Measurements from ENCODE around the gene HNRNPDL. TPM values are rescaled to one million over a fixed set of nuclear protein-coding genes. Genes with fewer than 3 reads are reported as not detected.

HNRNPDL gene
- total RNA-seq, 1 experiment from 2014 or later = 179 TPM

- Histone ChIP-seq H3F3A (ENCODE audit: insufficient read depth, low read depth) (no peaks in the 10 kb centered on the region), H3K27ac (no peak overlapping the region), H4K20me1 (ENCODE audit: insufficient read depth) (no peaks in the 10 kb centered on the region; the same call in 1 of the 2 replicates), H3K4me3 (no peak overlapping the region), H2AFZ (no peak overlapping the region), H3K36me3 (ENCODE audit: low read depth) (no peaks in the 10 kb centered on the region), H3K4me1 (replicated peaks; ENCODE audit: insufficient read depth) (no peaks in the 10 kb centered on the region), H3K9me2 (ENCODE audit: insufficient read depth) (no peaks in the 10 kb centered on the region), H3K9me3 (ENCODE audit: insufficient read depth, low read depth) (no peaks in the 10 kb centered on the region), H3K79me2 (ENCODE audit: low read depth) (peaks cover 91% of the 10 kb centered on the region), H3K27me3 (ENCODE audit: insufficient read depth, low read depth) (no peaks in the 10 kb centered on the region), H3K4me2 (no peak overlapping the region)
- BruUV-seq (replicated peaks) = no TSS peak
- TF ChIP-seq EZH2 (IDR thresholded peaks at IDR 0.05; ENCODE audit: low read depth) = no peak
- no peak for TF ChIP-seq CTCF (conservative IDR thresholded peaks at IDR 0.05)
- CTCF ChIA-PET = interaction anchor here (0.7 kb wide), 1 partner anchor 492 kb away, joined by 3 read pairs; no protein-coding TSS in a partner anchor
- DNase-seq = no peak
- intact Hi-C loops (cut with micrococcal nuclease; ENCODE audit: unreplicated experiment) = no loop called here
- POLR2A ChIA-PET (ENCODE audit: unreplicated experiment) = no interaction called here
These were observed 7.2 kb upstream of the HNRNPDL start for GRCh38 chr4:82437285-82438005.

GRCh38 chr4:82436780-82437179 lies 6.5 kb upstream of the HNRNPDL start:
- Histone ChIP-seq H3K79me2 (ENCODE audit: low read depth) (peaks cover 92% of the 10 kb centered on the region), H3K36me3 (ENCODE audit: low read depth) (no peaks in the 10 kb centered on the region), H3F3A (ENCODE audit: insufficient read depth, low read depth) (no peaks in the 10 kb centered on the region), H3K27me3 (ENCODE audit: insufficient read depth, low read depth) (no peaks in the 10 kb centered on the region), H3K9me2 (ENCODE audit: insufficient read depth) (no peaks in the 10 kb centered on the region), H3K4me1 (replicated peaks; ENCODE audit: insufficient read depth) (0 out of 2 replicates have a peak, but pooled peaks cover 6% of the 10 kb centered on the region), H3K4me3 (no peak overlapping the region), H3K9me3 (ENCODE audit: insufficient read depth, low read depth) (no peaks in the 10 kb centered on the region), H3K4me2 (no peak overlapping the region), H4K20me1 (ENCODE audit: insufficient read depth) (peaks cover 3% of the 10 kb centered on the region), H2AFZ (no peak overlapping the region), H3K27ac (no peak overlapping the region)
- no peak for DNase-seq
- no peak for TF ChIP-seq CTCF (conservative IDR thresholded peaks at IDR 0.05)
- no peak for TF ChIP-seq EZH2 (IDR thresholded peaks at IDR 0.05; ENCODE audit: low read depth)
- POLR2A ChIA-PET (ENCODE audit: unreplicated experiment) = no interaction called here
- no TSS peak for BruUV-seq (replicated peaks)
- intact Hi-C loops (cut with micrococcal nuclease; ENCODE audit: unreplicated experiment) = no loop called here
- CTCF ChIA-PET = no interaction called here

- Histone ChIP-seq H3K4me3 (no peak overlapping the region), H3K36me3 (ENCODE audit: low read depth) (no peaks in the 10 kb centered on the region), H3K9me2 (ENCODE audit: insufficient read depth) (no peaks in the 10 kb centered on the region), H2AFZ (no peak overlapping the region), H3K9me3 (ENCODE audit: insufficient read depth, low read depth) (no peaks in the 10 kb centered on the region), H4K20me1 (ENCODE audit: insufficient read depth) (peaks cover 8% of the 10 kb centered on the region), H3K4me2 (no peak overlapping the region), H3F3A (ENCODE audit: insufficient read depth, low read depth) (peaks cover 5% of the 10 kb centered on the region; the same call in 1 of the 2 replicates), H3K27me3 (ENCODE audit: insufficient read depth, low read depth) (no peaks in the 10 kb centered on the region), H3K27ac (no peak overlapping the region), H3K79me2 (ENCODE audit: low read depth) (peaks cover 93% of the 10 kb centered on the region), H3K4me1 (replicated peaks; ENCODE audit: insufficient read depth) (peaks cover 11% of the 10 kb centered on the region; the same call in 1 of the 2 replicates)
- ChIA-PET POLR2A (ENCODE audit: unreplicated experiment) (no interaction called here), CTCF (no interaction called here)
- intact Hi-C loops (cut with micrococcal nuclease; ENCODE audit: unreplicated experiment) = no loop called here
- TF ChIP-seq EZH2 (IDR thresholded peaks at IDR 0.05; ENCODE audit: low read depth) = no peak
- no peak for TF ChIP-seq CTCF (conservative IDR thresholded peaks at IDR 0.05)
- no TSS peak for BruUV-seq (replicated peaks)
- DNase-seq = no peak
These were observed 5.9 kb upstream of the HNRNPDL start for GRCh38 chr4:82436130-82436529.
